ENCODE results near the gene SLC22A23.

Gene SLC22A23

DNA sequence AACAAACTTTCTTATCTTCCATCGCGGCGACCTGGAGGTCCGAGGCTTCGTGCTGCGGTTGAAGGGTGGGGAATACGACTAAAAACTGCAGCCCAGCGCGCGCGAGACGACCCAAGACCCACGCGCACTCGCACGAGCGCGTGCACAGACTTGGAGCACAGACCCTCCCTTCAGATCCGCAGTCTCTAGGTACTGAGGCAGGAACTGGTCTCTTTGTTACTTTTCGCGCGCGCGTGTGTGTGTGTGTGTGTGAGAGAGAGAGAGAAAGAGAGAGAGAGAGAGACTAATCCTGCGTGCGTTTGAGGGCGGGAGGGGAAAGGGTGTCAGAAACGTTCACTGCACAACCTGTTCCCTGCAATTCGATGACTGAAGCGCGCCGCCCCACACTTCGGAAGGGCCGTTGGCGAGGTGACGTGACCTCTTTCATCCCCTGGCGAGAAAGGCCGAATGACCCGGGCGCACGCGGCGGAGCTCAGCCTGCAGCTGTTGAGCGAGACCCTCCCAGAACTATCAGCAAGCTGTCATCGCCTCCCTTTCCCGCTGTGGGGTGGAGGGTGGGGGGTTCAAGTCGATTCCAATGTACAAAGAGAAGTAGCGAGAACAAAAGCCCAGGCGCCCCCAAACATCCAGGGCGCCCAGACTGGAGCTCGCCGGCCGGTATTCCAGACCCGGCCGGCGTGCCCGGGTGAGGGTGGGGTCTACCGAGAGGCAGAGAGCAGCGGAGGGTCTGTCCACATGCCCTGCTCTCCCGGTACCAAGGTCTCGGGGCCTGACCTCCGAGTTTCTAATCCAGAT lies 227.9 kb downstream of the SLC22A23 start:
- TF ChIP-seq, protein P1, sequence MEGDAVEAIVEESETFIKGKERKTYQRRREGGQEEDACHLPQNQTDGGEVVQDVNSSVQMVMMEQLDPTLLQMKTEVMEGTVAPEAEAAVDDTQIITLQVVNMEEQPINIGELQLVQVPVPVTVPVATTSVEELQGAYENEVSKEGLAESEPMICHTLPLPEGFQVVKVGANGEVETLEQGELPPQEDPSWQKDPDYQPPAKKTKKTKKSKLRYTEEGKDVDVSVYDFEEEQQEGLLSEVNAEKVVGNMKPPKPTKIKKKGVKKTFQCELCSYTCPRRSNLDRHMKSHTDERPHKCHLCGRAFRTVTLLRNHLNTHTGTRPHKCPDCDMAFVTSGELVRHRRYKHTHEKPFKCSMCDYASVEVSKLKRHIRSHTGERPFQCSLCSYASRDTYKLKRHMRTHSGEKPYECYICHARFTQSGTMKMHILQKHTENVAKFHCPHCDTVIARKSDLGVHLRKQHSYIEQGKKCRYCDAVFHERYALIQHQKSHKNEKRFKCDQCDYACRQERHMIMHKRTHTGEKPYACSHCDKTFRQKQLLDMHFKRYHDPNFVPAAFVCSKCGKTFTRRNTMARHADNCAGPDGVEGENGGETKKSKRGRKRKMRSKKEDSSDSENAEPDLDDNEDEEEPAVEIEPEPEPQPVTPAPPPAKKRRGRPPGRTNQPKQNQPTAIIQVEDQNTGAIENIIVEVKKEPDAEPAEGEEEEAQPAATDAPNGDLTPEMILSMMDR (IDR thresholded peaks at IDR 0.05; ENCODE audit: low read depth, low read length, missing control alignments) = no peak
- DNase-seq (ENCODE audit: extremely low read depth, low read depth) = no peak
- H3K4me3 ChIP-seq (replicated peaks; ENCODE audit: low read depth, low read length) = no peak overlapping the region

DNA sequence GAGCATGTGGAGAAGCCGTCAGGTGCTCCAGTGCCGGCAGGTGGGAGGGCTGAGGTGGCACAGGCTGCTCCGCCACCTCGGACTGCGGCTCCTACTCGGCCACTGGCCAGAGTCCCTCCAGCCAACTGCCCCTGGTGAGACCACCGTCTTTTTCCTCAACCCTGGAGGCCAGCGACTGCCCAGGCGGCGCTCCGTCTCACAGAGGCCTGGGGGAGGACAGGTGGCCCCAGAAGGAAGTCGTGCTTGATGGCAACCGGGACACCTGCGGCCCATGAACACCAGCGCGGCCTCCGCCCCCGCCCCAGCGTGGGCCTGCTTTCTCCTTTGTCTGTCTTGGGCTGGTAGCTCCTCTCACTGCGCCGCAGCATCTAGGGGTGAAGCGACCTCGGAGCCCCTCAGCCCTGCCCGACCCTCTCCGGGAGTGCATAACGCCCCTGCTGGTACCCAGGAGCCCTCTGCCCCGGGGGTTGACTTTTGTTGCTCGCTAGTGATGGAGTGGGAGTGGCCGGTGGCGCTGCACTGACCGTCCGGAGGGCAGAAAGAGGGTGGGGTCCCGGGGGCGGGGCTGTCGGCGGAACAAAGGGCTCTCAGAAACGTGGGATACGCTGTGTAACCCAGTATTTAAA lies 228.7 kb downstream of the SLC22A23 start:
- DNase-seq (ENCODE audit: extremely low read depth, low read depth) = no peak
- peak overlapping the region; percentile 49 for H3K4me3 ChIP-seq (replicated peaks; ENCODE audit: low read depth, low read length)
- TF ChIP-seq, protein P1 (IDR thresholded peaks at IDR 0.05; ENCODE audit: low read depth, low read length, missing control alignments) = no peak

DNA sequence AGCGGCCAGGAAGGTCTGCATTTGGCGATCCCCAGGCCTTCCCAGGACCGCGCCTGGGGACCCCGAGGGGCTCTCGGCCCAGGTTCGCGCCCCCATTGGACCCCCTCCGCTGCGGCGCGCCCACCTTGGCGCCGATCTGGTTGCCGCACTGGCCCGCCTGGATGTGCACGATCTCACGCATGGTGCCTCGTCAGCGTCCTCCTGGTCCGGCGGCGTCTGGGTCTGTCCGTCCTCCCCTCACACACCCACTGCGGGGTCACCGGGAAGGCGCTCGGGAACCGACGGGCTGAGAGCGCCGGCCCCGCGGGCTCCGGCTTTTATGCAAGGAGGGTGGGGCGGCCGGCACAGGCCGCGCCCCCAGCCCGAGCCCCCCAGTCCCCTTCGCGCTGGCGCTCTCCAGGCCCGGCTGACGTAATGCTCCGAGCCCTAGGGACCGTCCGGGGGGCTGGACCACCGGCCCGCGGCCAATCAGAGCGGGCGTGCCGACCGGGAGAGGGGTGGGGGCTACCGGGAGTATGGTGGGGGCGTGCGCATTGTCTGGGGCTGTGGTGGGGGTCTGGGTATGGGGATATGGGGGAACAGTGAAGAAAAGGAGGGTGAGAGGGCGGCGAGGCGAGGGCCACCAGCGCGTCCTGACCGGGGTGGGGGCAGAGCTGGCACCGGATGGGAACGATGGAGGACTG lies 229.3 kb downstream of the SLC22A23 start, which contains the start of gene TUBB2B:
Gene TUBB2B, minus strand, starts transcription at position 291 of the 683 bp plus-strand sequence. Its CDS starts 110 bp downstream, at position 181.
- TF ChIP-seq, protein P1 (IDR thresholded peaks at IDR 0.05; ENCODE audit: low read depth, low read length, missing control alignments) = no peak
- H3K4me3 ChIP-seq (replicated peaks; ENCODE audit: low read depth, low read length) = peak within 1 kb of the TSS; percentile 49
- DNase-seq (ENCODE audit: extremely low read depth, low read depth) = no peak

DNA sequence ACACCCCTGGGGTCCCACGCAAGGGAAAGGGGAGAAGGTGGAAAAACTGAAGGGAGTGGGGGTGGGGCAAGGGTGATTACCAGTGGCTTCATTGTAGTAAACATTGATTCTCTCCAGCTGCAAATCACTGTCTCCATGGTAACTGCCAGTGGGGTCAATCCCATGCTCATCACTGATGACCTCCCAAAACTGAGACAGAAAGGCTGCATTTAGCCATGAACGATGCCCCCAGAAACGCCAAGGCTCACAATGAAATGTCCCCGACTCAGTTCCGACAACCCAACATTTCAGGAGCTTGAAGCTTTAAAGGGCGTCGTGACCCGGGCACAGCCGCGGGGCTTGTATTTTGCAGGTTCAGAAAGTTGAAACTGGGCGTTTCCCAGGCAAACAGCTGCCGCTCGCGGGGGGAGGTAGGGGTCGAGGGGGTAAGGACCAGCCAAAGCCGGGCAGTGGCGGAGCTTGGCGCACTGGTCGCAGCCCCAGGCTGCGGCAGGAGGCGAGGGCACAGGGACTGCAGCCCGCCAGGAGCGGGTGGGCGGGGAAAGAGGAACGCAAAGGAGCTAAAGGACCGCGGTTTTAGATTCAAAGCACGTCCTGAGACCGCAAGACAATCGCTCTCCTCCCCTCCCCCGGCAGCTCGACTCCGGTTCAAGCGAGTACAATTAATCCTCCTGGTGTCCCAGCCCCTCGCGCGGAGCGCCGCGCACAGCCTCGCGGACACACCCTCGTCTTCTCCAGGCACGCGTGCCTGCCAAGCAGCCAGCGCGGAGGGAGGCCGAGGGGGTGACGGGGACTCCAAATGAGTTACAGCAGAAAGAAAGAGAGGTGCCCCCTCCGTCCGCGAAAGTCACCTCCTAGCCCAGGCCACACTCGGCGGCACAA lies 230.1 kb downstream of the SLC22A23 start:
- DNase-seq (ENCODE audit: extremely low read depth, low read depth) = no peak
- TF ChIP-seq, protein P1 (IDR thresholded peaks at IDR 0.05; ENCODE audit: low read depth, low read length, missing control alignments) = no peak
- H3K4me3 ChIP-seq (replicated peaks; ENCODE audit: low read depth, low read length) = peak overlapping the region; percentile 49

DNA sequence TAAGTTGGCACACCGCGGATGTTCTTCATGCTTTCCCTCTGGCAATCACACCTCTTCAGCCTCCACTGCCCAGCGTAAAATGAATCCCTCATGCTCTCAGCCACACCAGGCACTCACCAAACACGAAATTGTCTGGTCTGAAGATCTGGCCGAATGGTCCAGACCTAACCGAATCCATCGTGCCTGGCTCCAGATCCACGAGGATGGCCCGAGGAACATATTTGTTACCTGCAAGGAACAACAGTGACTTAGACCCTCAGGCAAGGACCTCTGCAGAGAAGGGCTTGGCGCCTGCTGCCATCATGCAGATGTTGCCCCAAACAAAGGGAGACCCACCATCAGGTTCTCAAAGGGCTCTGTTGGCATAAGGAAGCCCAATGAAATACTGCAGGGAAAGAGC lies 230.8 kb downstream of the SLC22A23 start:
- TF ChIP-seq, protein P1 (IDR thresholded peaks at IDR 0.05; ENCODE audit: low read depth, low read length, missing control alignments) = no peak
- H3K4me3 ChIP-seq (replicated peaks; ENCODE audit: low read depth, low read length) = peak overlapping the region; percentile 49
- DNase-seq (ENCODE audit: extremely low read depth, low read depth) = no peak

DNA sequence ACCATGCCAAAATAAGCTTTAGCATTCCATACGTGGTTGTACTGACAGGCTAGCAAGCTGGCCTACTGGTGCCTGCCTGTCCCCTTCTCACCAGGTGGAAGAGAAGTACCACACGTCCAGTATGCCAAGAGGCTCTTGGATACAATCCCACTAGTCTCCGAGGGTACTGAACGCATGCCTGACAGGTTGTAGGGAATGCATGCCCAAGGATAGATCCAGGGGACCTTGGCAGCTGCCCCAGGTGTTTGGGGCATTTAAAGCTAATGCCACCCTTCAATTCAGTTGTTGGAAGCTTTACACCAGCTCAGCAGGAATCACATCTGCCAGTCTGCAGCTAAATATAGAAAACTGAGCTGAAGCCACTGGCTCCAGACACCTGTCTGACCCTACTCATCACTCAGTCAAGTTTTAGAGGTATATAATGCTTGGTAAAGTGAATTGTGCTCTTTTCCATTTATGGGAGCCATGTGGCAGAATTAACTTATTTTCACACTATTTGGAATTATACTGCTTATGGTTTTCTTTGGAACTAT lies 234.3 kb downstream of the SLC22A23 start:
- TF ChIP-seq, protein P1 (IDR thresholded peaks at IDR 0.05; ENCODE audit: low read depth, low read length, missing control alignments) = no peak
- DNase-seq (ENCODE audit: extremely low read depth, low read depth) = no peak
- H3K4me3 ChIP-seq (replicated peaks; ENCODE audit: low read depth, low read length) = no peak overlapping the region

Data from HFF-Myc (cell line).